Stimulated activated CD4-positive, alpha-beta T cell treated with anti-CD3 and anti-CD28 coated beads, Interleukin-1b, Interleukin-23, amount 100 ng/mL, for 1 hour (primary cell): Measurements from ENCODE around the gene OPRM1.
"Not testable (repeated sequence)": the region's sequence is repeated elsewhere in the genome, so short reads cannot be mapped to it uniquely, and the experiment has no call there.

Experiments used
- DNase-seq, 2 donors: peaks; one replicate each; pipeline ENCODE4 v3.0.0-alpha.2; 2020; ENCODE audit warnings: low read depth in 2 of 2

Gene OPRM1

GRCh38 chr6:154239392-154239791, 200.4 kb downstream of the OPRM1 start:
- no peak for DNase-seq

- DNase-seq = not testable (repeated sequence)
Measured at GRCh38 chr6:154241061-154241460, 202.0 kb downstream of the OPRM1 start.

- DNase-seq = no peak
Measured at GRCh38 chr6:154241581-154241980, 202.5 kb downstream of the OPRM1 start.

GRCh38 chr6:154242617-154243357, 203.7 kb downstream of the OPRM1 start:
- no peak for DNase-seq

- DNase-seq = no peak
Measured at GRCh38 chr6:154243793-154244750, 205.0 kb downstream of the OPRM1 start.

GRCh38 chr6:154245506-154245905, 206.5 kb downstream of the OPRM1 start:
- DNase-seq = no peak

- DNase-seq = no peak
Measured at GRCh38 chr6:154246723-154247118, 207.7 kb downstream of the OPRM1 start.

GRCh38 chr6:154247119-154247861, 208.2 kb downstream of the OPRM1 start:
- DNase-seq = no peak

GRCh38 chr6:154249499-154250298, 210.7 kb downstream of the OPRM1 start:
- DNase-seq = no peak

- no peak for DNase-seq
Measured at GRCh38 chr6:154251116-154251515, 212.1 kb downstream of the OPRM1 start.

GRCh38 chr6:154252678-154253077, 213.6 kb downstream of the OPRM1 start:
- no peak for DNase-seq

GRCh38 chr6:154257067-154257466, 218.0 kb downstream of the OPRM1 start:
- no peak for DNase-seq

GRCh38 chr6:154258064-154258757, 219.2 kb downstream of the OPRM1 start:
- DNase-seq = no peak

GRCh38 chr6:154261688-154262397, 222.8 kb downstream of the OPRM1 start:
- DNase-seq = no peak

GRCh38 chr6:154266560-154267099, 227.6 kb downstream of the OPRM1 start:
- DNase-seq = no peak

GRCh38 chr6:154267508-154268106, 228.6 kb downstream of the OPRM1 start:
- no peak for DNase-seq

- DNase-seq = no peak
Measured at GRCh38 chr6:154268486-154268885, 229.4 kb downstream of the OPRM1 start.

GRCh38 chr6:154274168-154274567, 235.1 kb downstream of the OPRM1 start:
- no peak for DNase-seq
